HepG2 (cell line): ENCODE measurements around the gene CD101. TPM values are rescaled to one million over a fixed set of nuclear protein-coding genes. Genes with fewer than 3 reads are reported as not detected.

ENCODE experiments used
- AGO2 ChIP-seq: fragments of 200-400 bp; formaldehyde crosslinking; optimal IDR thresholded peaks from 2 replicates; pipeline ENCODE3; 2017; ENCODE audit warnings: mild to moderate bottlenecking, low read depth, low read length, moderate library complexity
- ARID3A ChIP-seq: IDR thresholded peaks from 2 replicates; pipeline ENCODE4 v1.6.1; 2012; ENCODE audit warnings: low read depth, low read length, improper control_type of control experiment
- BCL3 ChIP-seq: sonication (generic); formaldehyde crosslinking; IDR thresholded peaks from 2 replicates; pipeline ENCODE4 v1.5.1; 2020; ENCODE audit warnings: mild to moderate bottlenecking, missing genetic modification reagents, moderate library complexity
- DR1 ChIP-seq: sonication (generic); formaldehyde crosslinking; IDR thresholded peaks from 2 replicates; pipeline ENCODE4 v1.8.0; 2021; ENCODE audit warnings: mild to moderate bottlenecking, missing genetic modification reagents, inconsistent platforms
- FOXC1 ChIP-seq: sonication (generic); formaldehyde crosslinking; IDR thresholded peaks from 2 replicates; pipeline ENCODE4 v1.8.0; 2022; ENCODE audit warnings: mild to moderate bottlenecking, missing genetic modification reagents, borderline replicate concordance
- KLF12 ChIP-seq: sonication (generic); formaldehyde crosslinking; IDR thresholded peaks from 2 replicates; pipeline ENCODE4 v1.4.0; 2020; ENCODE audit warnings: missing genetic modification reagents, borderline replicate concordance
- MBNL3 ChIP-seq: fragments of 250-450 bp; sonication (Bioruptor Pico); conservative IDR thresholded peaks from 2 replicates; pipeline ENCODE4 v1.8.0; 2022; ENCODE audit warnings: mild to moderate bottlenecking, inconsistent platforms
- MZF1 ChIP-seq: sonication (generic); formaldehyde crosslinking; IDR thresholded peaks from 2 replicates; pipeline ENCODE4 v1.8.1; 2023; ENCODE audit warnings: mild to moderate bottlenecking, missing genetic modification reagents, borderline replicate concordance
- ZBTB21 ChIP-seq: sonication (generic); formaldehyde crosslinking; IDR thresholded peaks from 2 replicates; pipeline ENCODE4 v1.4.0; 2020; ENCODE audit warnings: missing genetic modification reagents
- ZBTB43 ChIP-seq: sonication (generic); formaldehyde crosslinking; conservative IDR thresholded peaks from 2 replicates; pipeline ENCODE4 v1.4.0; 2020; ENCODE audit warnings: missing genetic modification reagents
- ZMAT3 ChIP-seq: sonication (generic); formaldehyde crosslinking; conservative IDR thresholded peaks from 2 replicates; pipeline ENCODE4 v1.7.0; 2021; ENCODE audit warnings: missing genetic modification reagents
- ZNF317 ChIP-seq: sonication (generic); formaldehyde crosslinking; IDR thresholded peaks from 2 replicates; pipeline ENCODE4 v1.5.0; 2020; ENCODE audit warnings: mild to moderate bottlenecking, missing genetic modification reagents
- ZNF512 ChIP-seq: sonication (generic); formaldehyde crosslinking; IDR thresholded peaks from 2 replicates; pipeline ENCODE4 v1.4.0; 2020; ENCODE audit warnings: mild to moderate bottlenecking, missing genetic modification reagents
- ZNF577 ChIP-seq: sonication (generic); formaldehyde crosslinking; IDR thresholded peaks from 2 replicates; pipeline ENCODE4 v1.4.0; 2020; ENCODE audit warnings: mild to moderate bottlenecking, low read depth, missing genetic modification reagents, borderline replicate concordance
- ZNF746 ChIP-seq: sonication (generic); formaldehyde crosslinking; IDR thresholded peaks from 2 replicates; pipeline ENCODE4 v1.8.0; 2022; ENCODE audit warnings: mild to moderate bottlenecking, missing genetic modification reagents
- polyA plus RNA-seq, 8 experiments: library from polyadenylated mRNA; depleted of rRNA in 3 of 8; stranded (reverse) in 7 of 8; unstranded in 1 of 8; fragments of >200 nt; fragmentation: Illumina TruSeq in 4 of 8; extraction: Trizol in 4 of 8; gene quantifications; 2 replicates each; pipeline versions ENCODE4 v1.2.1 to v1.2.3, GENCODE V29; 2011 to 2016; ENCODE audit warnings: low read depth in 4 of 8, missing spikeins in 1 of 8, mixed read lengths in 1 of 8; ENCODE audit not compliant: insufficient read depth in 1 of 8
- total RNA-seq, 5 experiments: library from RNA; depleted of rRNA; stranded (reverse); fragments of >200 nt; fragmentation: Illumina TruSeq; extraction: Trizol; gene quantifications; 2 replicates each; pipeline ENCODE4 v1.2.3, GENCODE V29; 2016; ENCODE audit warnings: low read depth in 1 of 5
- TF ChIP-seq, protein P1 (sequence below): sonication (generic); formaldehyde crosslinking; IDR thresholded peaks from 2 replicates; pipeline ENCODE4 v1.4.0; 2020; ENCODE audit warnings: missing genetic modification reagents
- TF ChIP-seq, protein P2 (sequence below): sonication (generic); formaldehyde crosslinking; IDR thresholded peaks from 2 replicates; pipeline ENCODE4 v1.5.0; 2020; ENCODE audit warnings: mild to moderate bottlenecking, missing genetic modification reagents

Gene CD101
- total and polyA plus RNA-seq, 2 of the 13 experiments (the other 11 are each of a cell fraction or from before 2014, with no cell fraction given): 0.05 to 0.09 TPM

- TF ChIP-seq ZNF512: no peak
- no peak for TF ChIP-seq DR1
- no peak for TF ChIP-seq MZF1 (CRISPR knock-in tag)
- TF ChIP-seq ARID3A: no peak
- no peak for TF ChIP-seq KLF12
- TF ChIP-seq, protein P1, sequence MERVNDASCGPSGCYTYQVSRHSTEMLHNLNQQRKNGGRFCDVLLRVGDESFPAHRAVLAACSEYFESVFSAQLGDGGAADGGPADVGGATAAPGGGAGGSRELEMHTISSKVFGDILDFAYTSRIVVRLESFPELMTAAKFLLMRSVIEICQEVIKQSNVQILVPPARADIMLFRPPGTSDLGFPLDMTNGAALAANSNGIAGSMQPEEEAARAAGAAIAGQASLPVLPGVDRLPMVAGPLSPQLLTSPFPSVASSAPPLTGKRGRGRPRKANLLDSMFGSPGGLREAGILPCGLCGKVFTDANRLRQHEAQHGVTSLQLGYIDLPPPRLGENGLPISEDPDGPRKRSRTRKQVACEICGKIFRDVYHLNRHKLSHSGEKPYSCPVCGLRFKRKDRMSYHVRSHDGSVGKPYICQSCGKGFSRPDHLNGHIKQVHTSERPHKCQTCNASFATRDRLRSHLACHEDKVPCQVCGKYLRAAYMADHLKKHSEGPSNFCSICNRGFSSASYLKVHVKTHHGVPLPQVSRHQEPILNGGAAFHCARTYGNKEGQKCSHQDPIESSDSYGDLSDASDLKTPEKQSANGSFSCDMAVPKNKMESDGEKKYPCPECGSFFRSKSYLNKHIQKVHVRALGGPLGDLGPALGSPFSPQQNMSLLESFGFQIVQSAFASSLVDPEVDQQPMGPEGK (CRISPR knock-in tag): no peak
- TF ChIP-seq ZBTB21: no peak
- no peak for TF ChIP-seq ZNF577 (CRISPR knock-in tag)
- TF ChIP-seq ZMAT3 (CRISPR knock-in tag): no peak
- no peak for TF ChIP-seq AGO2
- TF ChIP-seq ZNF746 (CRISPR knock-in tag): no peak
- TF ChIP-seq FOXC1 (CRISPR knock-in tag): no peak; the same call in 1 of the 2 replicates
- TF ChIP-seq ZBTB43 (CRISPR knock-in tag): 0 out of 2 replicates have a peak, but pooled peaks have one; percentile 26
- TF ChIP-seq, protein P2, sequence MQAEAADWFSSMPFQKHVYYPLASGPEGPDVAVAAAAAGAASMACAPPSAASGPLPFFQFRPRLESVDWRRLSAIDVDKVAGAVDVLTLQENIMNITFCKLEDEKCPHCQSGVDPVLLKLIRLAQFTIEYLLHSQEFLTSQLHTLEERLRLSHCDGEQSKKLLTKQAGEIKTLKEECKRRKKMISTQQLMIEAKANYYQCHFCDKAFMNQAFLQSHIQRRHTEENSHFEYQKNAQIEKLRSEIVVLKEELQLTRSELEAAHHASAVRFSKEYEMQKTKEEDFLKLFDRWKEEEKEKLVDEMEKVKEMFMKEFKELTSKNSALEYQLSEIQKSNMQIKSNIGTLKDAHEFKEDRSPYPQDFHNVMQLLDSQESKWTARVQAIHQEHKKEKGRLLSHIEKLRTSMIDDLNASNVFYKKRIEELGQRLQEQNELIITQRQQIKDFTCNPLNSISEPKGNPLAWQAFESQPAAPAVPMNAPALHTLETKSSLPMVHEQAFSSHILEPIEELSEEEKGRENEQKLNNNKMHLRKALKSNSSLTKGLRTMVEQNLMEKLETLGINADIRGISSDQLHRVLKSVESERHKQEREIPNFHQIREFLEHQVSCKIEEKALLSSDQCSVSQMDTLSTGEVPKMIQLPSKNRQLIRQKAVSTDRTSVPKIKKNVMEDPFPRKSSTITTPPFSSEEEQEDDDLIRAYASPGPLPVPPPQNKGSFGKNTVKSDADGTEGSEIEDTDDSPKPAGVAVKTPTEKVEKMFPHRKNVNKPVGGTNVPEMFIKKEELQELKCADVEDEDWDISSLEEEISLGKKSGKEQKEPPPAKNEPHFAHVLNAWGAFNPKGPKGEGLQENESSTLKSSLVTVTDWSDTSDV (CRISPR knock-in tag): no peak
- no peak for TF ChIP-seq MBNL3 (CRISPR knock-in tag)
- TF ChIP-seq ZNF317 (CRISPR knock-in tag): peak; percentile 83
- TF ChIP-seq BCL3 (CRISPR knock-in tag): no peak
Measured at GRCh38 chr1:117060441-117061317, 59.1 kb downstream of the CD101 start (continued).
